DND-41 (cell line): Measurements from ENCODE around the gene IRX1.

ENCODE experiments used
- ATAC-seq: fragments of 200-7000 bp; cut with Tn5 transposase; 3 replicates; pipeline ENCODE4 v1.9.1; 2021; ENCODE audit warnings: low read depth; ENCODE audit not compliant: insufficient read depth
- DNase-seq: peaks from one replicate; pipeline ENCODE4 v3.0.0-alpha.2; 2020
- H2AFZ ChIP-seq: 2 replicates; pipeline ENCODE4 v1.6.0; 2012; ENCODE audit warnings: low read depth, low read length
- H3K27ac ChIP-seq: 2 replicates; pipeline ENCODE4 v1.5.1; 2012; ENCODE audit warnings: low read length, inconsistent platforms
- H3K27me3 ChIP-seq: fragments of 200-600 bp; sonication (generic); 2 replicates; pipeline ENCODE4 v1.6.0; 2012; ENCODE audit warnings: low read length, mild to moderate bottlenecking, inconsistent platforms; ENCODE audit not compliant: insufficient read depth, poor library complexity
- H3K36me3 ChIP-seq: 2 replicates; pipeline ENCODE4 v1.5.1; 2012; ENCODE audit warnings: low read length, inconsistent platforms; ENCODE audit not compliant: insufficient read depth
- H3K4me1 ChIP-seq: 2 replicates; pipeline ENCODE4 v1.5.1; 2012; ENCODE audit warnings: mild to moderate bottlenecking, low read length; ENCODE audit not compliant: insufficient read depth
- H3K4me2 ChIP-seq: 2 replicates; pipeline ENCODE4 v1.6.0; 2012; ENCODE audit warnings: mild to moderate bottlenecking, moderate library complexity, low read length, inconsistent platforms; ENCODE audit not compliant: insufficient read depth
- H3K4me3 ChIP-seq, 2 experiments: fragments of 200-600 bp in 1 of 2; shearing (Covaris generic) in 1 of 2; 2 replicates each; pipeline ENCODE4 v1.5.1; 2012 to 2016; ENCODE audit warnings: inconsistent platforms in 2 of 2, low read length in 2 of 2, mild to moderate bottlenecking in 2 of 2, low read depth in 1 of 2, moderate library complexity in 1 of 2
- H3K79me2 ChIP-seq: 2 replicates; pipeline ENCODE4 v1.6.0; 2012; ENCODE audit warnings: low read length, inconsistent platforms; ENCODE audit not compliant: insufficient read depth
- H3K9ac ChIP-seq: 2 replicates; pipeline ENCODE4 v1.6.0; 2012; ENCODE audit warnings: low read depth, mild to moderate bottlenecking, inconsistent platforms, low read length, moderate library complexity
- H3K9me3 ChIP-seq: 2 replicates; pipeline ENCODE4 v1.5.1; 2012; ENCODE audit warnings: low read length, moderate library complexity, mild to moderate bottlenecking, inconsistent platforms; ENCODE audit not compliant: insufficient read depth, severe bottlenecking
- H4K20me1 ChIP-seq: 2 replicates; pipeline ENCODE4 v1.6.0; 2012; ENCODE audit warnings: low read length; ENCODE audit not compliant: insufficient read depth
- EZH2 ChIP-seq: IDR thresholded peaks from 3 replicates; pipeline ENCODE4 v1.6.1; 2012; ENCODE audit warnings: borderline replicate concordance, low read depth, mild to moderate bottlenecking, moderate library complexity, low read length, inconsistent platforms; ENCODE audit not compliant: severe bottlenecking
- TF ChIP-seq, protein P1 (sequence below): IDR thresholded peaks from 2 replicates; pipeline ENCODE4 v1.5.1; 2012; ENCODE audit warnings: borderline replicate concordance, low read length, moderate library complexity, mild to moderate bottlenecking; ENCODE audit not compliant: poor library complexity, severe bottlenecking; ENCODE audit errors: extremely low read depth

Gene IRX1

DNA sequence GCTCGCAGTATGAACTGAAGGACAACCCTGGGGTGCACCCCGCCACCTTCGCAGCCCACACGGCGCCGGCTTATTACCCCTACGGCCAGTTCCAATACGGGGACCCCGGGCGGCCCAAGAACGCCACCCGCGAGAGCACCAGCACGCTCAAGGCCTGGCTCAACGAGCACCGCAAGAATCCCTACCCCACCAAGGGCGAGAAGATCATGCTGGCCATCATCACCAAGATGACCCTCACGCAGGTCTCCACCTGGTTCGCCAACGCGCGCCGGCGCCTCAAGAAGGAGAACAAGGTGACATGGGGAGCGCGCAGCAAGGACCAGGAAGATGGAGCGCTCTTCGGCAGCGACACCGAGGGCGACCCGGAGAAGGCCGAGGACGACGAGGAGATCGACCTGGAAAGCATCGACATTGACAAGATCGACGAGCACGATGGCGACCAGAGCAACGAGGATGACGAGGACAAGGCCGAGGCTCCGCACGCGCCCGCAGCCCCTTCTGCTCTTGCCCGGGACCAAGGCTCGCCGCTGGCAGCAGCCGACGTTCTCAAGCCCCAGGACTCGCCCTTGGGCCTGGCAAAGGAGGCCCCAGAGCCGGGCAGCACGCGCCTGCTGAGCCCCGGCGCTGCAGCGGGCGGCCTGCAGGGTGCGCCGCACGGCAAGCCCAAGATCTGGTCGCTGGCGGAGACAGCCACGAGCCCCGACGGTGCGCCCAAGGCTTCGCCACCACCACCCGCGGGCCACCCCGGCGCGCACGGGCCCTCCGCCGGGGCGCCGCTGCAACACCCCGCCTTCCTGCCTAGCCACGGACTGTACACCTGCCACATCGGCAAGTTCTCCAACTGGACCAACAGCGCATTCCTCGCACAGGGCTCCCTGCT lies 3.8 kb downstream of the IRX1 start:
- DNase-seq = no peak
- H3K4me3 ChIP-seq = no peak overlapping the region

DNA sequence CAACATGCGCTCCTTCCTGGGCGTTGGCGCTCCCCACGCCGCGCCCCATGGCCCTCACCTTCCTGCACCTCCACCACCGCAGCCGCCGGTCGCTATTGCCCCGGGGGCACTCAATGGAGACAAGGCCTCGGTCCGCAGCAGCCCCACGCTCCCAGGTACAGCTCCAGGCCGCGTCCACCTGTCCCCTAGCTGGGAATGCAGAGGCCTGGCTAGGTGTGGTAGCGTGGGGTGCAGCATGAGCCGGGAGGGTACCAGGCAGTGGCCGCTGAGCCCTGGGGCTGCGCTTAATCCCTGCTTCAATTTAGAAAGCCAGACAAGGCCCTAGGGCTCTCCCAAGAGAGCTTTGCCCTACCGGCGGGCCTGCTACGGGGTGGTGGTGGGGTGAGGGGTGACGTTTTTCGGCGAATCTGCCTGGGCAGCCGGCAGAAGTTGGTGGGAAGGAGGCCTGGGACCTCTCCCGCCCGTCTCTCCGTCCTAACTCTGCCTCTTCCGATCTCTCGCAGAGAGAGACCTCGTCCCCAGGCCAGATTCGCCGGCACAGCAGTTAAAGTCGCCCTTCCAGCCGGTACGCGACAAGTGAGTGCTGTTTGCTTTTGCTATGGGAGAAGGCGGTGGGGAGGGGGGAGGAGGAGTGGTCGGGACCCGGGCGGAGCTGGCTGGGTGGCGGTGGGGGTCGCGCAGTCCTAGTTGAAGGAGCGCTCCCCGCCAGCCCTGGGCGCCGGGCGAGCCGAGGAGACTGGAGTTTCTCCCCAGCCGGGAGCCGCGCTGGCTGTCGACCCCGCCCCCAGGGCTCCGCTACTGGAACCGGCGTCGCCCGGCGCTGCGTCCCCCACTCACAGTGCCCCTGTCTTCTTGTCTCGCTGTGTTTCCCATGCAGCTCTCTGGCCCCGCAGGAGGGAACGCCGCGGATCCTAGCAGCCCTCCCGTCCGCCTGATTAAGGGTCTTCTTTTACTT lies 4.8 kb downstream of the IRX1 start:
- Histone ChIP-seq H3K27ac (no peak overlapping the region), H3K9me3 (peaks cover 7% of the 10 kb centered on the region), H3K4me2 (no peak overlapping the region), H4K20me1 (no peaks in the 10 kb centered on the region), H3K9ac (no peak overlapping the region), H3K4me3 (no peak overlapping the region), H3K27me3 (no peaks in the 10 kb centered on the region), H3K79me2 (no peaks in the 10 kb centered on the region), H3K4me1 (no peaks in the 10 kb centered on the region), H2AFZ (no peak overlapping the region), H3K36me3 (no peaks in the 10 kb centered on the region)
- DNase-seq = no peak
- no peak for ATAC-seq
- TF ChIP-seq, protein P1, sequence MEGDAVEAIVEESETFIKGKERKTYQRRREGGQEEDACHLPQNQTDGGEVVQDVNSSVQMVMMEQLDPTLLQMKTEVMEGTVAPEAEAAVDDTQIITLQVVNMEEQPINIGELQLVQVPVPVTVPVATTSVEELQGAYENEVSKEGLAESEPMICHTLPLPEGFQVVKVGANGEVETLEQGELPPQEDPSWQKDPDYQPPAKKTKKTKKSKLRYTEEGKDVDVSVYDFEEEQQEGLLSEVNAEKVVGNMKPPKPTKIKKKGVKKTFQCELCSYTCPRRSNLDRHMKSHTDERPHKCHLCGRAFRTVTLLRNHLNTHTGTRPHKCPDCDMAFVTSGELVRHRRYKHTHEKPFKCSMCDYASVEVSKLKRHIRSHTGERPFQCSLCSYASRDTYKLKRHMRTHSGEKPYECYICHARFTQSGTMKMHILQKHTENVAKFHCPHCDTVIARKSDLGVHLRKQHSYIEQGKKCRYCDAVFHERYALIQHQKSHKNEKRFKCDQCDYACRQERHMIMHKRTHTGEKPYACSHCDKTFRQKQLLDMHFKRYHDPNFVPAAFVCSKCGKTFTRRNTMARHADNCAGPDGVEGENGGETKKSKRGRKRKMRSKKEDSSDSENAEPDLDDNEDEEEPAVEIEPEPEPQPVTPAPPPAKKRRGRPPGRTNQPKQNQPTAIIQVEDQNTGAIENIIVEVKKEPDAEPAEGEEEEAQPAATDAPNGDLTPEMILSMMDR = no peak
- no peak for TF ChIP-seq EZH2

More for the DNA sequence above, 3.8 kb downstream of the IRX1 start:
- Histone ChIP-seq H3K4me2 (no peak overlapping the region), H2AFZ (no peak overlapping the region), H3K4me1 (no peaks in the 10 kb centered on the region), H3K9ac (no peak overlapping the region), H3K79me2 (no peaks in the 10 kb centered on the region), H4K20me1 (no peaks in the 10 kb centered on the region), H3K36me3 (no peaks in the 10 kb centered on the region), H3K27ac (no peak overlapping the region), H3K9me3 (peaks cover 7% of the 10 kb centered on the region), H3K27me3 (no peaks in the 10 kb centered on the region)
- TF ChIP-seq, protein P1 = no peak
- TF ChIP-seq EZH2 = no peak
- no peak for ATAC-seq

DNA sequence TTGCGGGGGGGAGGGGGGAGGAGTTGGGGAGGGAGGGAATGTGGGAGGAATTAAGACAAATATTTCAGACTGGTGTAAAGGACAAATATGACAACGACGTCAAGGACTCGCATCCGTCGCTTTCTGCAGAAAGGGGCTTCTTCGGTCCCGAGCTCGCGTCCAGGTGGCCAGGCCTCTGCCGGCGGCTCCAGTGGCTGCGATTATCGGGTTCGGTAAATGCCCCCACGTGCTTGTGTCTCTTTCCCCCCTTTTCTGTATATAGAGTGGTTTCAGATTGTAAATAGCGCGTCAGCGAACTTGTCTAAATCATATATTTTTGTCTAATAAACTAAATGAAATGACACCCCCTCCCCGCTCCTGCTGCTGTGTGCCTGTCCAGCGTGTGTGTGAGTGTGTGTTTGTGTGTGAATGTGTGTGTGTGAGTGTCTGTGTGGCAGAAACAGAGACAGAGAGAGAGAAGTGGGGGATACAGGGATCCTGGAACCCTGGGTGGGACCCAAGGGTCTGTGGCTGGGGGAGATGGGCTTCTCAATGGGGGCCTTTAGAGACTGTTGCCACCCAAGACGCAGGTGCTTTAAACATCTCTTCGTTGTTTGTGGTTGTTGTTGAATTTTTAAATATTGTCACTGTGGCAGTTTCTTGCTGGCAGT lies 5.6 kb downstream of the IRX1 start:
- ATAC-seq = no peak
- H4K20me1 ChIP-seq = no peaks in the 10 kb centered on the region
- H3K4me2 ChIP-seq = no peak overlapping the region
- no peak for DNase-seq
- H3K36me3 ChIP-seq = no peaks in the 10 kb centered on the region
- no peaks in the 10 kb centered on the region for H3K4me1 ChIP-seq
- no peaks in the 10 kb centered on the region for H3K27me3 ChIP-seq
- TF ChIP-seq EZH2 = no peak
- TF ChIP-seq, protein P1 = no peak
- H3K9me3 ChIP-seq = peaks cover 7% of the 10 kb centered on the region
- H3K4me3 ChIP-seq = no peak overlapping the region
- no peak overlapping the region for H3K9ac ChIP-seq
- H3K27ac ChIP-seq = no peak overlapping the region
- H2AFZ ChIP-seq = no peak overlapping the region
- H3K79me2 ChIP-seq = no peaks in the 10 kb centered on the region
